H1 (cell line): ENCODE measurements around the gene HEBP2. TPM values are rescaled to one million over a fixed set of nuclear protein-coding genes. Genes with fewer than 3 reads are reported as not detected.

Source experiments
- RAD21 ChIP-seq, 2 experiments: IDR thresholded peaks in 1 of 2; conservative IDR thresholded peaks in 1 of 2; 2 replicates each; pipeline ENCODE4 v1.6.1; 2011; ENCODE audit warnings: low read depth in 2 of 2, low read length in 2 of 2, improper control_type of control experiment in 1 of 2, inconsistent platforms in 1 of 2, mild to moderate bottlenecking in 1 of 2, moderate library complexity in 1 of 2
- SP2 ChIP-seq: IDR thresholded peaks from 2 replicates; pipeline ENCODE4 v1.6.1; 2012; ENCODE audit warnings: mild to moderate bottlenecking, low read length, inconsistent platforms
- polyA plus RNA-seq, 7 experiments: library from polyadenylated mRNA; depleted of rRNA in 3 of 7; stranded (reverse) in 5 of 7; unstranded in 2 of 7; fragments of >200 nt in 5 of 7; fragments of 200-250 nt in 2 of 7; gene quantifications; 1 replicate in 5 of 7; 2 replicates in 1 of 7; 4 replicates in 1 of 7; pipeline versions ENCODE4 v1.2.1 to v1.2.3, GENCODE V29; 2011 to 2013; ENCODE audit warnings: missing spikeins in 2 of 7, mixed read lengths in 2 of 7
- total RNA-seq: library from RNA; stranded (reverse); fragmentation: NEBNext Ultra II Directional; extraction: Animal tissue kit (Norgen Biotek cat#: 25700); gene quantifications from 2 replicates; pipeline ENCODE4 v1.2.1, GENCODE V29; 2021

HEBP2 gene
- total and polyA plus RNA-seq, 2 of the 8 experiments (the other 6 are each of a cell fraction or from before 2014, with no cell fraction given), result 6.5 to 37.9 TPM

DNA sequence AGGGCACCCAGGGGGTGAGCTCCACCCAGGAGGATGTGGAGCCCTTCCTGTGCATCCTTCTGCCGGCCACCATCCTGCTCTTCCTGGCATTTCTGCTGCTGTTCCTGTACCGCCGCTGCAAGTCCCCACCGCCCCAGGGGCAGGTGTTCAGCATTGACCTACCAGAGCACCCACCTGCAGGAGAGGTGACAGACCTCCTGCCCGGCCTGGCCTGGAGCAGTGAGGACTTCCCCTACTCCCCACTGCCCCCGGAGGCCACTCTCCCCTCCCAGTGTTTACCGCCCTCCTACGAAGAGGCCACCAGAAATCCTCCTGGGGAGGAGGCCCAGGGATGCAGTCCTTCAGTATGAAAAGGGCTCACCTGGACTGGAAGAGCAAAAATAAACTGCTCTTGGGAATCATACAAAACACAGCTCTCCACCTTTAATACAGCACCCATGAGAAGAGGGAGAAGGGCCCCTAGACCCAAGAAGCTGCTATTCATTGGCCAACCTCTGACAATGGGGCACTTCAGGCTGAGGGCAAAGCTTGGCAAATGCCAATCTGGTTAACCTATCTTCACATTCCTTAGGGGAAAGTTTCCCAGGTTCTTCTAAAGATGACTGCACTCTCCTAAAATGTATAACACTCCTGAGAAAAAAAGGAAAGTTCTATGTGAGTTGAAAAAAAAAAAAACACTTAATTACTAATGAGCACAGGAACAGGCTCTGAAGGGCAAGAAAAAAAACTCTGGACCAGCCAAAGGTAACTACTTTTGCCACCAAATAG, 21.3 kb upstream of the HEBP2 start (continued):
- peak in 1 of 2 experiments; percentile 41; a peak in 1 of 4 replicates for TF ChIP-seq RAD21 (IDR thresholded peaks at IDR 0.05 in 1 of 2, conservative IDR thresholded peaks at IDR 0.05 in 1 of 2; ENCODE audit: low read depth in 2 of 2, low read length in 2 of 2)
- TF ChIP-seq SP2, result no peak
